HCT116 (cell line): ENCODE data around the gene ZNF543. TPM values are rescaled to one million over a fixed set of nuclear protein-coding genes. Genes with fewer than 3 reads are reported as not detected.

Experiments used
- ATAC-seq: fragments of 200-7000 bp; cut with Tn5 transposase; 2 replicates; pipeline ENCODE4 v1.9.1; 2020; ENCODE audit warnings: mild to moderate bottlenecking, moderate library complexity
- BruUV-seq: library from RNA; stranded (reverse); fragments of 400-500 nt; replicated peaks from 2 replicates; lab custom pipeline; 2021; lab: Mats Ljungman, UMichigan
- CTCF ChIA-PET: fragments of 300-600 bp; sonication (Branson Sonifier 250); formaldehyde crosslinking; loops from one replicate; lab custom pipeline; 2021; ENCODE audit warnings: antibody characterized with exemption; lab: Charles Lee
- POLR2A ChIA-PET: fragments of 300-600, 350-600 bp; sonication (Branson Sonifier 250); formaldehyde crosslinking; loops from one replicate; lab custom pipeline; 2021; ENCODE audit warnings: antibody characterized with exemption; lab: Charles Lee
- RAD21 ChIA-PET, 2 experiments: fragments of 300-600 bp; sonication (Branson Sonifier 250); formaldehyde crosslinking; loops; one replicate each; lab custom pipeline; 2023; ENCODE audit warnings: low total read pairs in 2 of 2; ENCODE audit not compliant: uncharacterized antibody in 2 of 2, unreplicated experiment in 2 of 2, low non-redundant PET in 1 of 2; lab: Charles Lee
- DNase-seq: peaks from one replicate; pipeline ENCODE4 v3.0.0-alpha.2; 2010; ENCODE audit warnings: low read depth, low spot score
- H2AFZ ChIP-seq: fragments of 200-600 bp; shearing (Covaris generic), sonication (generic); 2 replicates; pipeline ENCODE4 v1.6.1; 2017; ENCODE audit warnings: low read depth, mixed run types, mixed read lengths, antibody characterized with exemption, low read length; ENCODE audit not compliant: poor library complexity, severe bottlenecking
- H3K27ac ChIP-seq: 2 replicates; pipeline ENCODE4 v1.5.1; 2012; ENCODE audit warnings: low read depth, low read length
- H3K27me3 ChIP-seq: fragments of 200-600 bp; sonication (generic); 2 replicates; pipeline ENCODE4 v1.6.1; 2016; ENCODE audit warnings: mixed run types, low read length, mixed read lengths; ENCODE audit not compliant: insufficient read depth
- H3K36me3 ChIP-seq, 2 experiments: fragments of 200-500 bp in 1 of 2; fragments of 200-600 bp in 1 of 2; sonication (Bioruptor generic) in 1 of 2; sonication (generic) in 1 of 2; 2 replicates each; pipeline versions ENCODE4 v1.5.1 to v1.6.1; 2014 to 2016; ENCODE audit warnings: low read length in 2 of 2, inconsistent platforms in 1 of 2, mixed read lengths in 1 of 2, mixed run types in 1 of 2; ENCODE audit not compliant: insufficient read depth in 2 of 2, control insufficient read depth in 1 of 2
- H3K4me1 ChIP-seq, 2 experiments: fragments of 200-600 bp in 1 of 2; sonication (generic) in 1 of 2; 2 replicates each; pipeline versions ENCODE4 v1.5.1 to v1.6.1; 2012 to 2017; ENCODE audit warnings: low read length in 2 of 2, inconsistent platforms in 1 of 2, mild to moderate bottlenecking in 1 of 2, mixed read lengths in 1 of 2, mixed run types in 1 of 2, moderate library complexity in 1 of 2; ENCODE audit not compliant: insufficient read depth in 2 of 2, control insufficient read depth in 1 of 2
- H3K4me2 ChIP-seq: fragments of 200-600 bp; sonication (generic); 2 replicates; pipeline ENCODE4 v1.6.1; 2017; ENCODE audit warnings: mixed run types, low read length, mixed read lengths
- H3K4me3 ChIP-seq, 2 experiments: fragments of 200-600 bp in 1 of 2; sonication (generic) in 1 of 2; replicated peaks in 1 of 2; 2 replicates each; pipeline ENCODE4 v1.5.1; 2011 to 2016; ENCODE audit warnings: low read length in 2 of 2, control low read depth in 1 of 2, low read depth in 1 of 2, mild to moderate bottlenecking in 1 of 2, mixed read lengths in 1 of 2, mixed run types in 1 of 2
- H3K79me2 ChIP-seq: fragments of 200-600 bp; sonication (generic); 2 replicates; pipeline ENCODE4 v1.6.1; 2017; ENCODE audit warnings: mild to moderate bottlenecking, mixed run types, low read length, moderate library complexity, mixed read lengths; ENCODE audit not compliant: insufficient read depth
- H3K9ac ChIP-seq: fragments of 200-600 bp; sonication (generic); 2 replicates; pipeline ENCODE4 v1.6.1; 2016; ENCODE audit warnings: low read length, mixed read lengths
- H3K9me2 ChIP-seq: fragments of 200-600 bp; sonication (generic), shearing (Covaris generic); 2 replicates; pipeline ENCODE4 v1.6.1; 2017; ENCODE audit warnings: mixed run types, mild to moderate bottlenecking, moderate library complexity; ENCODE audit not compliant: insufficient read depth
- H3K9me3 ChIP-seq, 2 experiments: fragments of 200-500 bp in 1 of 2; fragments of 200-600 bp in 1 of 2; sonication (Bioruptor generic) in 1 of 2; sonication (generic) in 1 of 2; 2 replicates each; pipeline ENCODE4 v1.6.1; 2014 to 2017; ENCODE audit warnings: low read length in 2 of 2, mixed read lengths in 2 of 2, inconsistent platforms in 1 of 2, low read depth in 1 of 2, mild to moderate bottlenecking in 1 of 2, mixed run types in 1 of 2, moderate library complexity in 1 of 2; ENCODE audit not compliant: control insufficient read depth in 1 of 2, insufficient read depth in 1 of 2
- H4K20me1 ChIP-seq: fragments of 200-600 bp; sonication (generic), shearing (Covaris generic); 2 replicates; pipeline ENCODE4 v1.6.1; 2017; ENCODE audit warnings: mixed run types, mild to moderate bottlenecking, moderate library complexity; ENCODE audit not compliant: insufficient read depth
- CBX3 ChIP-seq: IDR thresholded peaks from 2 replicates; pipeline ENCODE4 v1.6.1; 2012; ENCODE audit warnings: low read depth
- ELF1 ChIP-seq: IDR thresholded peaks from 2 replicates; pipeline ENCODE4 v1.6.1; 2012; ENCODE audit warnings: low read depth, borderline replicate concordance
- EZH2 ChIP-seq: fragments of 200-600 bp; sonication (generic); IDR thresholded peaks from 2 replicates; pipeline ENCODE4 v1.6.1; 2017; ENCODE audit warnings: antibody characterized with exemption, mixed run types
- FOSL1 ChIP-seq: IDR thresholded peaks from 2 replicates; pipeline ENCODE4 v1.6.1; 2012; ENCODE audit warnings: low read depth
- JUND ChIP-seq: IDR thresholded peaks from 2 replicates; pipeline ENCODE4 v1.6.1; 2012
- POLR2AphosphoS5 ChIP-seq: IDR thresholded peaks from 2 replicates; pipeline ENCODE4 v1.6.1; 2011; ENCODE audit warnings: mild to moderate bottlenecking, low read depth, low read length, moderate library complexity
- RAD21 ChIP-seq: IDR thresholded peaks from 2 replicates; pipeline ENCODE4 v1.6.1; 2012; ENCODE audit warnings: low read depth, mild to moderate bottlenecking
- SIN3A ChIP-seq: IDR thresholded peaks from 2 replicates; pipeline ENCODE4 v1.6.1; 2012; ENCODE audit warnings: low read depth
- SP1 ChIP-seq: IDR thresholded peaks from 2 replicates; pipeline ENCODE4 v1.6.1; 2012; ENCODE audit warnings: low read depth
- SRF ChIP-seq: IDR thresholded peaks from 2 replicates; pipeline ENCODE4 v1.6.1; 2012; ENCODE audit warnings: low read depth
- TCF7L2 ChIP-seq: IDR thresholded peaks from 2 replicates; pipeline ENCODE4 v1.7.0; 2011; ENCODE audit warnings: borderline replicate concordance, inconsistent platforms; ENCODE audit not compliant: insufficient read depth, insufficient read length; ENCODE audit errors: extremely low read depth
- YY1 ChIP-seq: IDR thresholded peaks from 2 replicates; pipeline ENCODE4 v1.6.1; 2011; ENCODE audit warnings: low read length, low read depth, moderate library complexity, mild to moderate bottlenecking; ENCODE audit not compliant: insufficient replicate concordance; ENCODE audit errors: extremely low read depth
- ZFX ChIP-seq: fragments of 450-650 bp; IDR thresholded peaks from 2 replicates; pipeline ENCODE4 v1.6.1; 2017
- ZNF274 ChIP-seq: fragments of 200-500 bp; sonication (Bioruptor generic); IDR thresholded peaks from 2 replicates; pipeline ENCODE4 v1.6.1; 2014; ENCODE audit warnings: mild to moderate bottlenecking, low read depth, low read length, inconsistent platforms
- intact Hi-C: fragments of 100-400 bp; cut with micrococcal nuclease; formaldehyde crosslinking; loops from 2 replicates; pipeline ENCODE4 v1.10.0; 2022
- total RNA-seq: library from RNA; stranded (reverse); gene quantifications from one replicate; pipeline ENCODE4 v1.2.1, GENCODE V29; 2021; ENCODE audit not compliant: unreplicated experiment
- TF ChIP-seq, protein P1 (sequence below): IDR thresholded peaks from 2 replicates; pipeline ENCODE4 v1.6.1; 2012
- TF ChIP-seq, protein P2 (sequence below): IDR thresholded peaks from 2 replicates; pipeline ENCODE4 v1.6.1; 2012; ENCODE audit warnings: low read depth

The ZNF543 gene
- total RNA-seq, 1 experiment from 2014 or later = 7.6 TPM

DNA sequence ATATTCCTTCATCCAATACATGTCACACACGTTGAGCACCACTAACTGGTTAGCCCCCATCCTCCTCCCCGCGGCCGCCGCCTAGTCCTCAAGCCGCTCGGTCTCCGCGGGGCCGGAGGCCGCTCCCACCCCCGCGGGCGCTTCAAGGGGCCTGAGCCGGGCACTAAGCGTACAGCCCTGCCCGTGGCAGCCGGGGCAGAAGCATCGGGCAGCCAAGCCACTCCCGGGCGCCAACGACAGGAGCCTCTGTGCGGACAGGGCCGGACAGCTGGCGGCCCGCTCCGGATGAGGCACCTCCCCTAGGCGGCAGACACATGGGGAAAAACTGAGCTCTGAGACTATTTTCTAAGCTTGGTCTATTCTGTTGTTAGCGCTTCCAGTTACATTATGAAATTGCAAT lies 2.8 kb upstream of the ZNF543 start (continued):
- TF ChIP-seq SRF (no peak), POLR2AphosphoS5 (no peak), FOSL1 (no peak), CBX3 (no peak), ZNF274 (no peak), ELF1 (no peak), RAD21 (no peak), EZH2 (no peak), SIN3A (no peak)
- TF ChIP-seq, protein P1, sequence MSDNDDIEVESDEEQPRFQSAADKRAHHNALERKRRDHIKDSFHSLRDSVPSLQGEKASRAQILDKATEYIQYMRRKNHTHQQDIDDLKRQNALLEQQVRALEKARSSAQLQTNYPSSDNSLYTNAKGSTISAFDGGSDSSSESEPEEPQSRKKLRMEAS = no peak

DNA sequence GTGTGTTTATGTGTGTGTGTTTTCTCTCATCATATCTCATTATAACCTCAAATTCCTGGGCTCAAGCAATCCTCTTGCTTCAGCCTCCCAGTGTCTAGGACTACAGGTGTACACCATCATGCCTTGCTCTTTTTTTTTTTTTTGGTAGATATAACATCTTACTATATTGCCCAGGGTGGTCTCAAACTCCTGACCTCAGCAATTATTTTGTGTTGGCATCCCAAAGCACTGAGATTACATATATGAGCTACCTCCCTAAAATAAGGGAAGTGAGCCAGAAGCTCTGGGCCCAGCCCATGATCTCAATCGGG lies 448 bp upstream of the ZNF543 start:
- H3K27ac ChIP-seq = peak overlapping the region; percentile 78
- H3K4me3 ChIP-seq = peak overlapping the region; percentile 75 to 80
- DNase-seq (no peak), ATAC-seq (no peak)
- H3K36me3 ChIP-seq = peaks cover 4 to 7% of the 10 kb centered on the region in 2 experiments; a peak in 2 of 4 replicates
- no peaks in the 10 kb centered on the region for H4K20me1 ChIP-seq
- H3K4me1 ChIP-seq = peaks cover 9 to 13% of the 10 kb centered on the region in 2 experiments
- H3K9me3 ChIP-seq = no peaks in the 10 kb centered on the region
- H3K79me2 ChIP-seq = peaks cover 25% of the 10 kb centered on the region
- RAD21 ChIA-PET = no interaction called here
- intact Hi-C loops = loop anchor here (1.0 kb wide), 1 partner anchor 41 kb away; no protein-coding TSS in a partner anchor
- H3K27me3 ChIP-seq = no peaks in the 10 kb centered on the region
- peak overlapping the region; percentile 83 for H3K9ac ChIP-seq
- BruUV-seq = TSS peak; percentile 100
- H3K9me2 ChIP-seq = no peaks in the 10 kb centered on the region
- H2AFZ ChIP-seq = peak overlapping the region; percentile 49
- POLR2A ChIA-PET = interaction anchor here (1.1 to 1.7 kb wide), 2 partner anchors 13 to 18 kb away, joined by 3 to 4 read pairs; no protein-coding TSS in a partner anchor
- H3K4me2 ChIP-seq = peak overlapping the region; percentile 89
- CTCF ChIA-PET = interaction anchor here (1.1 kb wide), 1 partner anchor 1194 kb away, joined by 3 read pairs; no protein-coding TSS in a partner anchor
- TF ChIP-seq YY1 (no peak), SRF (no peak), SP1 (no peak), TCF7L2 (no peak), ZFX (no peak), EZH2 (no peak), JUND (no peak), CBX3 (no peak), SIN3A (no peak)
- TF ChIP-seq, protein P2, sequence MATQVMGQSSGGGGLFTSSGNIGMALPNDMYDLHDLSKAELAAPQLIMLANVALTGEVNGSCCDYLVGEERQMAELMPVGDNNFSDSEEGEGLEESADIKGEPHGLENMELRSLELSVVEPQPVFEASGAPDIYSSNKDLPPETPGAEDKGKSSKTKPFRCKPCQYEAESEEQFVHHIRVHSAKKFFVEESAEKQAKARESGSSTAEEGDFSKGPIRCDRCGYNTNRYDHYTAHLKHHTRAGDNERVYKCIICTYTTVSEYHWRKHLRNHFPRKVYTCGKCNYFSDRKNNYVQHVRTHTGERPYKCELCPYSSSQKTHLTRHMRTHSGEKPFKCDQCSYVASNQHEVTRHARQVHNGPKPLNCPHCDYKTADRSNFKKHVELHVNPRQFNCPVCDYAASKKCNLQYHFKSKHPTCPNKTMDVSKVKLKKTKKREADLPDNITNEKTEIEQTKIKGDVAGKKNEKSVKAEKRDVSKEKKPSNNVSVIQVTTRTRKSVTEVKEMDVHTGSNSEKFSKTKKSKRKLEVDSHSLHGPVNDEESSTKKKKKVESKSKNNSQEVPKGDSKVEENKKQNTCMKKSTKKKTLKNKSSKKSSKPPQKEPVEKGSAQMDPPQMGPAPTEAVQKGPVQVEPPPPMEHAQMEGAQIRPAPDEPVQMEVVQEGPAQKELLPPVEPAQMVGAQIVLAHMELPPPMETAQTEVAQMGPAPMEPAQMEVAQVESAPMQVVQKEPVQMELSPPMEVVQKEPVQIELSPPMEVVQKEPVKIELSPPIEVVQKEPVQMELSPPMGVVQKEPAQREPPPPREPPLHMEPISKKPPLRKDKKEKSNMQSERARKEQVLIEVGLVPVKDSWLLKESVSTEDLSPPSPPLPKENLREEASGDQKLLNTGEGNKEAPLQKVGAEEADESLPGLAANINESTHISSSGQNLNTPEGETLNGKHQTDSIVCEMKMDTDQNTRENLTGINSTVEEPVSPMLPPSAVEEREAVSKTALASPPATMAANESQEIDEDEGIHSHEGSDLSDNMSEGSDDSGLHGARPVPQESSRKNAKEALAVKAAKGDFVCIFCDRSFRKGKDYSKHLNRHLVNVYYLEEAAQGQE = no peak
